Measurements from ENCODE around the gene EML5.

Gene EML5

DNA sequence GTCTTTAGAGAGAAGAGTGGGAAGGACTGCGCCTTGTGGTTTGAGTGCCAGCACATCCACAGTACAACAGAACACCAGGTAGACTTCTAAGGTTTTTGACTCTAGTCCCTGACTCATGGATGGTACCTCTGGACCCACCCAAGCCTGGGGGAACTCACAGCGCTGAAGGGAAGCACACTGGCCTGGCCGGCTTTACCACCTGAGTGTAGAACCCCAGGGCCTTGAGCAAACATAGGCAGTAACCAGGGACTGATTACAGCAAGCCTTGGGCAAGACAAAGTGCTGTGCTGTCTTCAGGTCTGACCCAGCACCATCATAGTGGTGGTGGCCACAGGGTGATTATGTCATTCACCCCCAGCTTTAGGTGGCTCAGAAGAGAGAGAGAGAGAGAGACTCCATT is 17.2 kb downstream of the EML5 start:
- no peaks in the 10 kb centered on the region for H3K36me3 ChIP-seq (ENCODE audit: control insufficient read depth, insufficient read depth, low read length)
- H3K4me1 ChIP-seq (ENCODE audit: control insufficient read depth, insufficient read depth, low read length, poor library complexity, severe bottlenecking), result no peaks in the 10 kb centered on the region
- H3K27ac ChIP-seq (ENCODE audit: low read depth, low read length, severe bottlenecking), result no peak overlapping the region
- H3K9me3 ChIP-seq (ENCODE audit: control insufficient read depth, low read length), result no peaks in the 10 kb centered on the region
- no peak overlapping the region for H3K4me3 ChIP-seq (ENCODE audit: extremely low read depth, insufficient read depth, low read length, poor library complexity, severe bottlenecking)
- WGBS, 2 experiments (ENCODE audit: insufficient coverage in 2 of 2), result 90 to 95% methylated on average over 2 of the region's 3 CpGs

DNA sequence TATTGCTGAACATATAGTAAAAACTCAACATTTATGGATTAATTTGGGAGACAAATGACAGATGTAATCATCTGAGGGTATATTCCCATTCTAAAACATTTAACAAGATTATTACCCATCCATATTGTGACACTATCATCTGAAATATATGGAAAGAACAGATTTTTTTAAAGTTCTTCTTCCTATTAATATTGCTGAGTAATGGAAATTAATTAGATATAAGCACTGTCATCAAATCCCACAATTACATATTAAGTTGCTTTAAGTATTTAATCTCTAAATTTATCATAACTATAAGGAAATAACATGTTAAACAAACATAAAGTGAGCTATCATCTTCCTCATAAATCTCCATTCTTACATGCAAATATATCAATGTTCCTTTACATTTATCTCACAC is 22.0 kb downstream of the EML5 start:
- H3K4me1 ChIP-seq (ENCODE audit: control insufficient read depth, insufficient read depth, low read length, poor library complexity, severe bottlenecking), result no peaks in the 10 kb centered on the region
- H3K4me3 ChIP-seq (ENCODE audit: extremely low read depth, insufficient read depth, low read length, poor library complexity, severe bottlenecking), result no peak overlapping the region
- no peak overlapping the region for H3K27ac ChIP-seq (ENCODE audit: low read depth, low read length, severe bottlenecking)
- no peaks in the 10 kb centered on the region for H3K36me3 ChIP-seq (ENCODE audit: control insufficient read depth, insufficient read depth, low read length)
- H3K9me3 ChIP-seq (ENCODE audit: control insufficient read depth, low read length), result no peaks in the 10 kb centered on the region

DNA sequence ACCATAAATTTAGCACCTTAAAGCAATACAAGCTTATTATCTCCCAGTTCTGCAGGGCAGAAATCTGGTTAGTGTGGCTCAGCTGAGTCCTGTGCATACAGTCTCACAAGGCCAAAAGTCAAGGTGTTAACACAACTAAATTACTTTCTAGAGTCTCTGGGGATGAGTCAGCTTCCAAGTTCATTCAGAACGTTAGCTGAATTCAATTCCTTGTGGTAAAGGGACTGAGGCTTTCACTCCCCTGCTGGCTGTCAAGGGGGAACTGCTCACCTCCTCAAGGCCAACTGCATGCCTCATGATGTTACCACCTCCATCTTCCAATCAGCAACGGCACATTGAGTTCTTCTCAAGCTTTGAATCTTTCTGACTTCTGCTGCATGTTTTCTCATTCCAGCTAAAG is 27.6 kb downstream of the EML5 start:
- Histone ChIP-seq H3K9me3 (ENCODE audit: control insufficient read depth, low read length) (no peaks in the 10 kb centered on the region), H3K4me3 (ENCODE audit: extremely low read depth, insufficient read depth, low read length, poor library complexity, severe bottlenecking) (no peak overlapping the region), H3K4me1 (ENCODE audit: control insufficient read depth, insufficient read depth, low read length, poor library complexity, severe bottlenecking) (no peaks in the 10 kb centered on the region), H3K36me3 (ENCODE audit: control insufficient read depth, insufficient read depth, low read length) (no peaks in the 10 kb centered on the region), H3K27ac (ENCODE audit: low read depth, low read length, severe bottlenecking) (no peak overlapping the region)
- 65 to 75% methylated on average over 1 to 2 of the region's 2 CpGs for WGBS, 2 experiments (ENCODE audit: insufficient coverage in 2 of 2)

DNA sequence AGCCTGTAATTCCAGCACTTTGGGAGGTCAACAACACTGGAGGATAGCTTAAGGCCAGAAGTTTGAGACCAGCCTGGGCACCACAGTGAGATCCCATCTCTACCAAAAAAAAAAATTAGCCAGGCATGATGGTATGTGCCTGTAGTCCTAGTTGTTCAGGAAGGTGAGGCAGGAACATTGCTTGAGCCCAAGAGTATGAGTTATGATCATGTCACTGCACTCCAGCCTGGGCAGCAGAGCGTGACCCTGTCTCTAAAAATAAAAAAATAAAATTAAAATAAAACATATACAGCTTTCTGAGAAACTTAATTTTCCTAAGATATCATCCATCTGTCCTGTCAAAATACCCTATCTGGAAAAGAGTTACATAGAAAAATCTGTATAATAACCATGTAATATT is 38.9 kb downstream of the EML5 start:
- H3K27ac ChIP-seq (ENCODE audit: low read depth, low read length, severe bottlenecking), result no peak overlapping the region
- no peaks in the 10 kb centered on the region for H3K36me3 ChIP-seq (ENCODE audit: control insufficient read depth, insufficient read depth, low read length)
- no peaks in the 10 kb centered on the region for H3K9me3 ChIP-seq (ENCODE audit: control insufficient read depth, low read length)
- H3K4me1 ChIP-seq (ENCODE audit: control insufficient read depth, insufficient read depth, low read length, poor library complexity, severe bottlenecking), result no peaks in the 10 kb centered on the region
- H3K4me3 ChIP-seq (ENCODE audit: extremely low read depth, insufficient read depth, low read length, poor library complexity, severe bottlenecking), result no peak overlapping the region
- WGBS, 2 experiments (ENCODE audit: insufficient coverage in 2 of 2), result no CpG with 5 or more reads among the region's 1 CpG

DNA sequence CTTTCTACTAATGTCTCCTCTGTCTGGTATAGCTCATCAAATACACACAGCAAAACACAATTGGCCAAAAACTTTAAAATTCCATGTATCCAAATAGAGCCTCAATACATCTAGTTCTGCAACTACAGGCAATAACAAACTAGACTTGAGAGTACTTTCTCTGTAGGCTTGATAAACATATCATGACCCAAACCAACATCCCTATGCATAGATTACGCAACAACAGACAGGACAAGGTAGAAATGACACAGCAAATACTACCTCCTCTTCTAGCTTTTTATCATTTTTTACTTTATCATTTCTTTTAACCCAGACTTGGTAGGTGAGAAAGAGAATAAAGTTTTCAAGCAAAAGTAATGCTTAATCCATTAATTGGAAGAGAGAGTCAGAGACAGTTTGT is 41.8 kb downstream of the EML5 start:
- H3K4me1 ChIP-seq (ENCODE audit: control insufficient read depth, insufficient read depth, low read length, poor library complexity, severe bottlenecking), result no peaks in the 10 kb centered on the region
- H3K9me3 ChIP-seq (ENCODE audit: control insufficient read depth, low read length), result no peaks in the 10 kb centered on the region
- no peak overlapping the region for H3K4me3 ChIP-seq (ENCODE audit: extremely low read depth, insufficient read depth, low read length, poor library complexity, severe bottlenecking)
- H3K27ac ChIP-seq (ENCODE audit: low read depth, low read length, severe bottlenecking), result no peak overlapping the region
- WGBS, 2 experiments (ENCODE audit: insufficient coverage in 2 of 2), result no CpG with 5 or more reads among the region's 1 CpG
- no peaks in the 10 kb centered on the region for H3K36me3 ChIP-seq (ENCODE audit: control insufficient read depth, insufficient read depth, low read length)

DNA sequence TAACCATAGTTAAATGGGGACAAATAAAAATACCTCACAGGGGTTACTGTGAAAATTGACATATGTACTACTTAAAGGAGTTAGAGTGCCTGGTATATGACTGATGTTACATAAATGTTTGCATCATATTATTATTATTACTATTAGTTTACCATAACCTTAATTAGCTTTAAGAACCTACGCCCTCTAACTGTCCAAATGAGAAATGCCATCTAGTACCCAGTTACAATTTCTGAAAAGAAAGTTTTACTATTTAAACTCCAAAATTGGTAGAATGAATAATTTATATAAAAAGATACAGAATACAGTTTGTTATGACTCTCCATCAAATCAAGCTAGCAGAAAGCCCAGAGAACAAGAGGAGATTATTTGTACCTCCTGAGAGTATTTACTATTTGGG is 42.3 kb downstream of the EML5 start:
- no peaks in the 10 kb centered on the region for H3K9me3 ChIP-seq (ENCODE audit: control insufficient read depth, low read length)
- H3K36me3 ChIP-seq (ENCODE audit: control insufficient read depth, insufficient read depth, low read length), result no peaks in the 10 kb centered on the region
- no CpG with 5 or more reads among the region's 1 CpG for WGBS, 2 experiments (ENCODE audit: insufficient coverage in 2 of 2)
- H3K4me3 ChIP-seq (ENCODE audit: extremely low read depth, insufficient read depth, low read length, poor library complexity, severe bottlenecking), result no peak overlapping the region
- no peaks in the 10 kb centered on the region for H3K4me1 ChIP-seq (ENCODE audit: control insufficient read depth, insufficient read depth, low read length, poor library complexity, severe bottlenecking)
- H3K27ac ChIP-seq (ENCODE audit: low read depth, low read length, severe bottlenecking), result no peak overlapping the region

DNA sequence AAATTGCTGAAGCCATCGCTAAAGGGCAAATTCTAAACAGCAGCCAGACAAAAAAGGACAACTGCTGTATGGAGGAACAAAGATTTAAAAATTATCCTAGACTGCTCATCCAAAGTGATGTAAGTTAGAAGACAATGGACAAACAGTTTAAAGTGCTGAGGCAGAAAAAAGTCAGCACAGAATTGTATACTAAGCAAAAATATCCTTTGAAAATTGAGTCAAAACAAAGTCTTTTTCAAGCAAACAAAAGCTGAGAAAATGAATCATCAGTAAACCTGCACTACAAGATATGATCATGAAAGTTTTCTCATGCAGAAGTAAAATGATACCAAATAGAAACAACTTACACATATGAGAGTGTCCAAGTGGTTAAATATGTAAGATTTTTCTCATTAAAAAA is 43.6 kb downstream of the EML5 start:
- Histone ChIP-seq H3K27ac (ENCODE audit: low read depth, low read length, severe bottlenecking) (no peak overlapping the region), H3K9me3 (ENCODE audit: control insufficient read depth, low read length) (no peaks in the 10 kb centered on the region), H3K36me3 (ENCODE audit: control insufficient read depth, insufficient read depth, low read length) (no peaks in the 10 kb centered on the region), H3K4me1 (ENCODE audit: control insufficient read depth, insufficient read depth, low read length, poor library complexity, severe bottlenecking) (no peaks in the 10 kb centered on the region), H3K4me3 (ENCODE audit: extremely low read depth, insufficient read depth, low read length, poor library complexity, severe bottlenecking) (no peak overlapping the region)
- 100% methylated on average over 1 of the region's 1 CpG; no CpG with 5 or more reads in 1 of the 2 experiments for WGBS, 2 experiments (ENCODE audit: insufficient coverage in 2 of 2)

DNA sequence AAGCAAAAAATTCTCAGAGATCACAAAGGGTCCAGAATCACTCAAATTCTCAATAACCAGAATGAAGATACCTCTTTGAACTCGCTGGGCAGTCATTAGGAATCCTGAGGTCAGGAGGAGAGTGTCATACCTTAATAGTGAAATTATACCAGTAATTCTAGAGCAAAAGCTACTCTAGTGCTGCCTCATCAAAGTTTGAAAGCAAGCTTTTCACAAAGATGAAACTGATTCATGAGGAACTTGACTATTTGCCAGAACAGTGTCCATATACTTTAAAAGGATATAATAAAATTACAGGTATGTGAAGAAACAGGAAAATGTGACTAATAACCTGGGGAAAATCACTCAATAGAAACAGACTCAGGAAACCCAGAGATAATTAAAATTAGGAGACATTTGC is 44.5 kb downstream of the EML5 start:
- H3K36me3 ChIP-seq (ENCODE audit: control insufficient read depth, insufficient read depth, low read length), result no peaks in the 10 kb centered on the region
- no peaks in the 10 kb centered on the region for H3K9me3 ChIP-seq (ENCODE audit: control insufficient read depth, low read length)
- H3K27ac ChIP-seq (ENCODE audit: low read depth, low read length, severe bottlenecking), result no peak overlapping the region
- no peaks in the 10 kb centered on the region for H3K4me1 ChIP-seq (ENCODE audit: control insufficient read depth, insufficient read depth, low read length, poor library complexity, severe bottlenecking)
- H3K4me3 ChIP-seq (ENCODE audit: extremely low read depth, insufficient read depth, low read length, poor library complexity, severe bottlenecking), result no peak overlapping the region
- no CpG with 5 or more reads among the region's 1 CpG for WGBS, 2 experiments (ENCODE audit: insufficient coverage in 2 of 2)

DNA sequence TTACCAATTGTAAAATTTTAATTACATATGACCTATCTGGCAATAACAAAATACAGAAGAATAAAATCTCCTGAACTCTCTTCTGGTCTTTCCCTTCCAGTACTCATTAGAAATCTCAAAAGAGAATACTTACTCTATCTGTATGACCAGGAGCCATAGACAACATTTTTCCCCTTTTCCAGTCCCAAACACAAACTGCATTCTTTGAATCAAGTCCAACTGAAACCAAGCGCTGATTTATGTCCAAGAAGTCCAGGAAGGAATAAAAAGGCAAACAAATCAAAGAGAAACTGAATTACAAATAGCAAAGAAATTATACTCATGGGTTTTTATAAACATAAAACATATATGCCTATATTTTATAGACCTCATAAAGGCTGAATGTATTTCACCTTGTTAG is 46.7 kb downstream of the EML5 start:
- Histone ChIP-seq H3K36me3 (ENCODE audit: control insufficient read depth, insufficient read depth, low read length) (no peaks in the 10 kb centered on the region), H3K4me1 (ENCODE audit: control insufficient read depth, insufficient read depth, low read length, poor library complexity, severe bottlenecking) (no peaks in the 10 kb centered on the region), H3K9me3 (ENCODE audit: control insufficient read depth, low read length) (no peaks in the 10 kb centered on the region), H3K27ac (ENCODE audit: low read depth, low read length, severe bottlenecking) (no peak overlapping the region), H3K4me3 (ENCODE audit: extremely low read depth, insufficient read depth, low read length, poor library complexity, severe bottlenecking) (no peak overlapping the region)
- WGBS, 2 experiments (ENCODE audit: insufficient coverage in 2 of 2), result no CpG with 5 or more reads among the region's 1 CpG

DNA sequence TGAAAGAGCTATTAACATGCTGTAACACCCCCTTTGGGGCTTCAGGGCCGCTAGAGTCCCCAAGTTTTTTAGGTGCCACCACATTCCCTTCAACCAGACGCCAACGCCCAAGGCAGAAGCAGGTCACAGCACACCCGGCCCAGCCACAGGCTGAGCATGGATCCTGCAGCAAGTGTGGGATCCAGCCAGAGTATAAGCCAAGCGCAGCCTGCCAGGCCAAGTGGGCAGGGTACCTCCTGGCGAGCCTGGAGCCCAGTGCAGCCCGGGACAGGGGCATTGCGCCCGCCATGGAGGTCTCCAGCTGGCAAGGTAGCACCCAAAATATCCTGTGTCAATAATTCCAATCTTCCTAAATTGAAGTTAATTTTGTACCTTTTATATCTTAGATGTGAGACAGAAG is 55.5 kb downstream of the EML5 start:
- no peaks in the 10 kb centered on the region for H3K36me3 ChIP-seq (ENCODE audit: control insufficient read depth, insufficient read depth, low read length)
- no peak overlapping the region for H3K4me3 ChIP-seq (ENCODE audit: extremely low read depth, insufficient read depth, low read length, poor library complexity, severe bottlenecking)
- no peaks in the 10 kb centered on the region for H3K4me1 ChIP-seq (ENCODE audit: control insufficient read depth, insufficient read depth, low read length, poor library complexity, severe bottlenecking)
- 94 to 96% methylated on average over 7 to 9 of the region's 9 CpGs for WGBS, 2 experiments (ENCODE audit: insufficient coverage in 2 of 2)
- H3K27ac ChIP-seq (ENCODE audit: low read depth, low read length, severe bottlenecking), result no peak overlapping the region
- no peaks in the 10 kb centered on the region for H3K9me3 ChIP-seq (ENCODE audit: control insufficient read depth, low read length)

DNA sequence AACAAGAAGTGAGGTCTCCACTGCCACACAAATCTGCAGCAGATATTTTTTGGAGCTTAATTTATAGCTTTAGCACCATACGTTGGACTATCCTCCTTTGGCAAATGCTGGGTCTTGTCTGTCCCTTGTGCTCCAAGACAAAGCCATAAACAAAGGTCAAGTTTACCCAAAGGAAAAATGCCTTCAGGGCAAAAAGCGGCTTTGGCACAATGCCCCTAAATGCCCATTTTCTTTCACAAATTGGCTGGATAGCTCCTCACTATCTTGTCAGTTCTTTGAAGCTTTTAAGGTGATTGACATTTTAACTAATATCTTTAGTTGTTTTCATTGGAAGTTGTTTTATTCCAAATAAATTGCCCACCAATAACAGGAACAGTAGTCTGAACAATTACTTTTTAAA is 59.6 kb downstream of the EML5 start:
- Histone ChIP-seq H3K27ac (ENCODE audit: low read depth, low read length, severe bottlenecking) (no peak overlapping the region), H3K36me3 (ENCODE audit: control insufficient read depth, insufficient read depth, low read length) (no peaks in the 10 kb centered on the region), H3K9me3 (ENCODE audit: control insufficient read depth, low read length) (no peaks in the 10 kb centered on the region), H3K4me3 (ENCODE audit: extremely low read depth, insufficient read depth, low read length, poor library complexity, severe bottlenecking) (no peak overlapping the region), H3K4me1 (ENCODE audit: control insufficient read depth, insufficient read depth, low read length, poor library complexity, severe bottlenecking) (no peaks in the 10 kb centered on the region)
- 75 to 94% methylated on average over 1 to 2 of the region's 2 CpGs for WGBS, 2 experiments (ENCODE audit: insufficient coverage in 2 of 2)

DNA sequence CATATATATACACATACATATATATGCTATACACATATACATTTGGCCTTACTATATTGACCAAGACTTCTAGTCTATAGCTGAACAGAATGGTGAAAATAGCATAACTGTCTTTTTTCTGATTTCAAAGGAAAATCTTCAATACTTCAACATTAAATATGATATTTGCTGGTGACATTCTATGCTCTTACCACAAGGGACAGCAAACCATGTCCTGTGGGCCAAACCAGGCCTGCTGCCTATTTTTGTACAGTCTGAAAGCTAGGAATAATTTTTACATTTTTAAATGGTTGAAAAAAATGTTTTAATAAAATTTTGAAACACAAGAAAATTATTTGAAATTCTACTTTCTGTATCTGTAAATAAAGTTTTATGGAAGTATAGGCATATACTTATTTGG is 63.6 kb downstream of the EML5 start:
- no peaks in the 10 kb centered on the region for H3K9me3 ChIP-seq (ENCODE audit: control insufficient read depth, low read length)
- no peak overlapping the region for H3K27ac ChIP-seq (ENCODE audit: low read depth, low read length, severe bottlenecking)
- no peak overlapping the region for H3K4me3 ChIP-seq (ENCODE audit: extremely low read depth, insufficient read depth, low read length, poor library complexity, severe bottlenecking)
- H3K4me1 ChIP-seq (ENCODE audit: control insufficient read depth, insufficient read depth, low read length, poor library complexity, severe bottlenecking), result no peaks in the 10 kb centered on the region
- H3K36me3 ChIP-seq (ENCODE audit: control insufficient read depth, insufficient read depth, low read length), result no peaks in the 10 kb centered on the region

All from mesodermal cell (in vitro differentiated cells).